Measurements from ENCODE around the gene SH2D4B. TPM values are rescaled to one million over a fixed set of nuclear protein-coding genes. Genes with fewer than 3 reads are reported as not detected.
A peak's percentile ranks its signal among the peaks of the same experiment; 100 is the strongest.

The SH2D4B gene
- total RNA-seq, 4 donors from 2014 or later = not detected

DNA sequence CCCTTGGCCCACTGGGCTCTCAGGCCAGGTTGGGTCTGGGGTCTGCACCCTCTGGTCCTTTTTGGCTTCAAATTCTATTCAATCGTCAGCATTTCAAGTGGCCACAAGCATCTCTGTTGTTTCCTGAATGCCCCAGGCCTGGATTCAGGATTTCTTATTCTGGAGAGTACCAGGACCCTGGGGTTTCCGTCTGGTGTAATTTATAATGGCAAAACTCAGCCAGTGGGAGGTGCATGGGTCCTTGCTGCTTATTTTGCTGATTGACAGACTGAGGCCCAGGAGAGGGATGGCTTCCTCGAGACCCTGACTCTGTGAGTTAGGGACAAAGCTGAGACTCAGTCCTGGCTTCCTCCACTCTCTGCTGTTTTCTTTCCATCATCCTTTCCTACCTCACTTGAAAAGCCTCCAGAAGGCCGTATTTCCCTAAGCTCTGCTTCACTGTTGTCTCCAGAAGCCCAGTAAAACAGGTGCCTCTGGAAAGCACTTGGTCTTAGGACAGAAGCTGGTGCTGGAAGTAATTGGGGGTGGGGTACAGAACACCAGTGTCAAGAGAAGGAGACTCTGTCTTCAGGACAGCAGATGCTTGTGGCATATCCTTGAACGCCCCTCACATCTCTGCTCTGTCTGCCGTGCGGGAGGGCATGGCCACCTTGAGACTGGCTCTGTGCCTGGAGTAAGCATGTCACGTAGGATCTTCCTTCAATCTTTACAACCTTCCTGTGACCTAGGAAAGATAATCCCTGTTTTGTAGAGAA is 39.4 kb upstream of the SH2D4B start:
- H3K36me3 ChIP-seq = peaks cover 0 to 4% of the 10 kb centered on the region in 2 donors
- H3K4me1 ChIP-seq = peaks cover 20 to 94% (median 47%) of the 10 kb centered on the region in 3 donors
- WGBS, 2 donors (ENCODE audit: low coverage in 1 of 2) = 23 to 56% methylated on average over 4 to 6 of the region's 8 CpGs
- H3K27ac ChIP-seq = peak overlapping the region; percentile 22 to 81 (median 75)
- peak; percentile 3 for ATAC-seq
- no peaks in the 10 kb centered on the region for H3K27me3 ChIP-seq
- H3K9me3 ChIP-seq = no peaks in the 10 kb centered on the region
- TF ChIP-seq POLR2A (IDR thresholded peaks at IDR 0.05) = no peak
- TF ChIP-seq, protein P1, sequence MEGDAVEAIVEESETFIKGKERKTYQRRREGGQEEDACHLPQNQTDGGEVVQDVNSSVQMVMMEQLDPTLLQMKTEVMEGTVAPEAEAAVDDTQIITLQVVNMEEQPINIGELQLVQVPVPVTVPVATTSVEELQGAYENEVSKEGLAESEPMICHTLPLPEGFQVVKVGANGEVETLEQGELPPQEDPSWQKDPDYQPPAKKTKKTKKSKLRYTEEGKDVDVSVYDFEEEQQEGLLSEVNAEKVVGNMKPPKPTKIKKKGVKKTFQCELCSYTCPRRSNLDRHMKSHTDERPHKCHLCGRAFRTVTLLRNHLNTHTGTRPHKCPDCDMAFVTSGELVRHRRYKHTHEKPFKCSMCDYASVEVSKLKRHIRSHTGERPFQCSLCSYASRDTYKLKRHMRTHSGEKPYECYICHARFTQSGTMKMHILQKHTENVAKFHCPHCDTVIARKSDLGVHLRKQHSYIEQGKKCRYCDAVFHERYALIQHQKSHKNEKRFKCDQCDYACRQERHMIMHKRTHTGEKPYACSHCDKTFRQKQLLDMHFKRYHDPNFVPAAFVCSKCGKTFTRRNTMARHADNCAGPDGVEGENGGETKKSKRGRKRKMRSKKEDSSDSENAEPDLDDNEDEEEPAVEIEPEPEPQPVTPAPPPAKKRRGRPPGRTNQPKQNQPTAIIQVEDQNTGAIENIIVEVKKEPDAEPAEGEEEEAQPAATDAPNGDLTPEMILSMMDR (IDR thresholded peaks at IDR 0.05) = no peak
- TF ChIP-seq POLR2AphosphoS5 (IDR thresholded peaks at IDR 0.05) = no peak
- no peak for TF ChIP-seq EP300 (IDR thresholded peaks at IDR 0.05)
- H3K4me3 ChIP-seq = no peak overlapping the region

DNA sequence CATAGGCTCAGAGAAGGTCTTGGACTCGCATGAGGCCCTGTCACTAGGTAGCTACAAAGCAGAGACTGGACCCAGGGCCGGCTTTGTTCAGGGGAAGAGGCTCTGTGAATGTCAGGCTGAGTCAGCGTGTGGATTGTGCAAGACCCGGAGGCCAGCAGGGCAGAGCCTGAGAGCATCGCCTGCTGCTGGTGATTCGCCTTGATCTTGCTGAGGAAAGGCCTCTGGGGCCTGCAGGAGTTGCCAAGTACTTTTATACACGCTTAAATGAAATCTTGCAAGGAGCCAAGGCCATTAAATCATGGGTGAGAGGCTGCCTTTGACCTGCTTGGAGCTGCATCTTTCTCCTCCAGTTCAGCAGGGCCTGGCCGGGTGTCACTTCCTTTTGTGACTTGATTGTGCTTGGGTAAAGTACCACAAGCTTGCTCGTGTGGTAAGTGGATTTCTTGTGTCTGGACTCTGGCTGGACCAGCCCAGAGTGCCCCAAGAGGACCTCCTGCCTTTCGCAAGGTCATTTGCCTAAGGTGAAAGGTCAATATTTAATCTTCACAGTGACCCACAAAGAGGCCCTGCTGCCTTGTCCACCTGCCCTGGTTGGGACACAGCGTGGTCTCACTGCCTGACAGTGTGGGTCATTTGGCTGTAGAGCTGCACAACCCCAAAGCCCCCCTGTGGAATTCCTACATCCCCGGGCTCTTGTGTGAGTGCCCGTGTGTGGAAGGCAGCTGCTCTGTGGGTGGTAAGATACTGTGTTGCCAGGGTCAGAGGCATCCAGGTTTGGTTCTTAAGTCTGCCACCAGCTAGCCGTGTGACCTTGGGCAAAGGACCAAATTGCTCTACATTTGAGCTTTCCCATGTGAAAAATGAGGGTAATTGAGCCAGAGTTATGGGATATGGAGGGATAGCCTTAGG is 38.6 kb upstream of the SH2D4B start:
- H3K4me1 ChIP-seq = peaks cover 17 to 94% (median 50%) of the 10 kb centered on the region in 3 donors
- peak; percentile 93 for ATAC-seq
- H3K4me3 ChIP-seq = no peak overlapping the region
- H3K36me3 ChIP-seq = no peaks in the 10 kb centered on the region
- no peaks in the 10 kb centered on the region for H3K27me3 ChIP-seq
- no peak for TF ChIP-seq POLR2A (IDR thresholded peaks at IDR 0.05)
- peak; percentile 90 for TF ChIP-seq POLR2AphosphoS5 (IDR thresholded peaks at IDR 0.05)
- TF ChIP-seq, protein P1 (IDR thresholded peaks at IDR 0.05) = peak in 1 of 4 experiments; percentile 14
- WGBS, 2 donors (ENCODE audit: low coverage in 1 of 2) = 26 to 46% methylated on average over 4 to 8 of the region's 14 CpGs
- peak overlapping the region; percentile 61 to 81 (median 75) for H3K27ac ChIP-seq
- no peaks in the 10 kb centered on the region for H3K9me3 ChIP-seq

DNA sequence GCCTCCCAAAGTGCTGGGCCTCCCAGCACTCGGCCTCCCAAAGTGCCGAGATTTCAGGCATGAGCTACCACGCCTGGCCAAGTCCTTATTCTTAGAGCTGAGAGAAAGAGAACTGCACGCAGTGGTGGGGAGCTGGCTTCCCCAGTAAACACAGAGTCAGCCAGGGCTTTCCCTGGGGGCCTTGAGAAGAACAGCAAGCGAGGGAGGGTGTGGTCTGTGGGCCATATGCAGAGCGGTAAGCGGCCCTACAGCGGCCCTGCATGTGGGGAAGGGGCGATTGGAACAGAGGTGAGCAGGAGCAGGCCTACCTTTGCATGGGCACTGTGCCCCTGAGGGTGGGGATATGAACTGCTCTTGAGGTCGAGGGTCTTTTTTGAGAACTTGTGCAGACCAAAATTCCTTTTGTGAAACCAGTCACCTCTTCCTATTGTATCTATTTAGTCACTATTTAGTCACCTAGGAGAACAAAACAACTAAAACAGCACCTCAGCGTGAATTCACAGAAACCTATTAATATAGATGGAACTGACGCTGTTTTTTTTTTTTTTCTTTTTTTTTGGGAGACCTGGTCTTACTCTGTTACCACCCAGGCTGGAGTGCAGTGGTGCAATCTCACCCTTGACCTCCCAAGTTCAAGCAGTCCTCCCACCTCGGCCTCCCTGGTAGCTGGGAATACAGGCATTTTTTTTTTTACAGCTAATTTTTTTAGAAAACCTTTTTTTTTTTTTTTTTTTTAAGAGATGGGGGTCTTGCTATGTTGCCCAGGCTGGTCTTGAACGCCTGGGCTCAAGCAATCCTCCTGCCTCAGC is 36.9 kb upstream of the SH2D4B start:
- no peak for TF ChIP-seq POLR2A (IDR thresholded peaks at IDR 0.05)
- no peak for TF ChIP-seq EP300 (IDR thresholded peaks at IDR 0.05)
- H3K4me3 ChIP-seq = no peak overlapping the region
- 64 to 80% methylated on average over 3 to 6 of the region's 14 CpGs for WGBS, 2 donors (ENCODE audit: low coverage in 1 of 2)
- no peak for ATAC-seq
- peaks cover 0 to 7% of the 10 kb centered on the region in 2 donors for H3K36me3 ChIP-seq
- no peaks in the 10 kb centered on the region for H3K27me3 ChIP-seq
- peak overlapping the region in 3 of 4 donors; percentile 59 to 78 (median 62) for H3K27ac ChIP-seq
- no peaks in the 10 kb centered on the region for H3K9me3 ChIP-seq
- H3K4me1 ChIP-seq = peaks cover 17 to 95% (median 63%) of the 10 kb centered on the region in 3 donors

DNA sequence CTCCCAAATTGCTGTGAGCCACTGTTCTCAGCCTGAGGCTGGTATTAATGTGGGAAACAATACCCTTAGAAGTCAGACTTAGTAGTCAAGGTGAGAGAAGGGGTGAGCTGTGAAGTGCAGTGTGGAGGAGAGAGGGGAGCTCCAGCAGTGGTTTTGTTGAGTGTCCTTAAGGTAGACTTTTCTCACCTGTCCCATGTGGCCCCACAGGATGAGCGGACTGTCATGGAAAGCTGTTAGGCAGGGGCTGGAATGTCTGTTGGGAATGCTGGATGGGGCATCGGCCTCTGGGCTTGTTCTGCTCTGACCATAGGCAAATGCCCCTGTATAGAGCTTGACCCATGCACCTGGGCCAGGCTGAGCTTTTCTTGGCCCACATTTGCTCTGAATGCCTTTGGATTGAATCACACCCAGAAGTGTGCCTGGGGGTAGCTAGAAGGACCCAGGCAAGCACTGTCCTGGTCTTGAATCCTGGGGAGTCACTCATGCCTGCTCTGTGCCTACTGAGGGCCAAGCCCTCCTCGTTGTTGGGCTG is 36.3 kb upstream of the SH2D4B start:
- Histone ChIP-seq H3K27ac (peak overlapping the region in 3 of 4 donors; percentile 48 to 78 (median 49)), H3K9me3 (no peaks in the 10 kb centered on the region), H3K36me3 (peaks cover 0 to 8% of the 10 kb centered on the region in 2 donors), H3K27me3 (no peaks in the 10 kb centered on the region), H3K4me1 (peaks cover 17 to 95% (median 66%) of the 10 kb centered on the region in 3 donors), H3K4me3 (no peak overlapping the region)
- 100% methylated on average over 1 of the region's 3 CpGs; no CpG with 5 or more reads in 1 of the 2 donors for WGBS, 2 donors (ENCODE audit: low coverage in 1 of 2)
- TF ChIP-seq EP300 (IDR thresholded peaks at IDR 0.05) = no peak
- no peak for TF ChIP-seq POLR2A (IDR thresholded peaks at IDR 0.05)
- TF ChIP-seq POLR2AphosphoS5 (IDR thresholded peaks at IDR 0.05) = no peak
- TF ChIP-seq, protein P1 (IDR thresholded peaks at IDR 0.05) = no peak
- no peak for ATAC-seq
